Stomach (tissue), 4 donors: Measurements from ENCODE around the gene SHQ1.

Experiments
- EP300 ChIP-seq: sonication (generic); formaldehyde crosslinking; IDR thresholded peaks from one replicate; pipeline ENCODE4 v1.6.1; 2017; ENCODE audit warnings: antibody characterized with exemption
- POLR2A ChIP-seq, 4 donors: fragments of 450-650 bp; IDR thresholded peaks; one replicate each; pipeline ENCODE4 v1.6.1; 2016; ENCODE audit warnings: antibody characterized with exemption in 4 of 4, control low read depth in 2 of 4, mild to moderate bottlenecking in 1 of 4, moderate library complexity in 1 of 4
- POLR2AphosphoS5 ChIP-seq, 3 donors: sonication (generic); formaldehyde crosslinking; IDR thresholded peaks; one replicate each; pipeline ENCODE4 v1.6.1; 2016; ENCODE audit warnings: antibody characterized with exemption in 3 of 3
- TF ChIP-seq, protein P1 (sequence below), 7 experiments: fragments of 450-650 bp in 4 of 7; fragments of 200-600 bp in 3 of 7; sonication (generic) in 3 of 7; IDR thresholded peaks; one replicate each; pipeline ENCODE4 v1.5.1; 2016 to 2019; ENCODE audit warnings: antibody characterized with exemption in 7 of 7, control low read depth in 2 of 7, mild to moderate bottlenecking in 1 of 7

GRCh38 chr3:72761410-72761809 lies 86.8 kb downstream of the SHQ1 start:
- TF ChIP-seq, protein P1, sequence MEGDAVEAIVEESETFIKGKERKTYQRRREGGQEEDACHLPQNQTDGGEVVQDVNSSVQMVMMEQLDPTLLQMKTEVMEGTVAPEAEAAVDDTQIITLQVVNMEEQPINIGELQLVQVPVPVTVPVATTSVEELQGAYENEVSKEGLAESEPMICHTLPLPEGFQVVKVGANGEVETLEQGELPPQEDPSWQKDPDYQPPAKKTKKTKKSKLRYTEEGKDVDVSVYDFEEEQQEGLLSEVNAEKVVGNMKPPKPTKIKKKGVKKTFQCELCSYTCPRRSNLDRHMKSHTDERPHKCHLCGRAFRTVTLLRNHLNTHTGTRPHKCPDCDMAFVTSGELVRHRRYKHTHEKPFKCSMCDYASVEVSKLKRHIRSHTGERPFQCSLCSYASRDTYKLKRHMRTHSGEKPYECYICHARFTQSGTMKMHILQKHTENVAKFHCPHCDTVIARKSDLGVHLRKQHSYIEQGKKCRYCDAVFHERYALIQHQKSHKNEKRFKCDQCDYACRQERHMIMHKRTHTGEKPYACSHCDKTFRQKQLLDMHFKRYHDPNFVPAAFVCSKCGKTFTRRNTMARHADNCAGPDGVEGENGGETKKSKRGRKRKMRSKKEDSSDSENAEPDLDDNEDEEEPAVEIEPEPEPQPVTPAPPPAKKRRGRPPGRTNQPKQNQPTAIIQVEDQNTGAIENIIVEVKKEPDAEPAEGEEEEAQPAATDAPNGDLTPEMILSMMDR (IDR thresholded peaks at IDR 0.05): no peak
- TF ChIP-seq POLR2A (IDR thresholded peaks at IDR 0.05) (no peak), EP300 (no peak), POLR2AphosphoS5 (IDR thresholded peaks at IDR 0.05) (no peak)
